HG02588 (cell line): ENCODE data around the gene MIS12.

Source experiments
- ATAC-seq: cut with Tn5 transposase; IDR thresholded peaks from one replicate; pipeline ENCODE4 v1.9.1; 2021; ENCODE audit warnings: mild to moderate bottlenecking, moderate library complexity; ENCODE audit not compliant: unreplicated experiment

MIS12 gene

GRCh38 chr17:5499476-5500231, 13.3 kb downstream of the MIS12 start:
- no peak for ATAC-seq

- ATAC-seq = no peak
Observed at GRCh38 chr17:5500247-5500588, 13.9 kb downstream of the MIS12 start.

GRCh38 chr17:5500589-5501391, 14.4 kb downstream of the MIS12 start:
- peak; percentile 47 for ATAC-seq

GRCh38 chr17:5501685-5502084, 15.3 kb downstream of the MIS12 start:
- no peak for ATAC-seq

GRCh38 chr17:5502552-5502951, 16.2 kb downstream of the MIS12 start:
- no peak for ATAC-seq

- no peak for ATAC-seq
Observed at GRCh38 chr17:5506307-5506706, 19.9 kb downstream of the MIS12 start.

GRCh38 chr17:5508810-5509209, 22.4 kb downstream of the MIS12 start:
- no peak for ATAC-seq

GRCh38 chr17:5509482-5509881, 23.1 kb downstream of the MIS12 start:
- no peak for ATAC-seq

GRCh38 chr17:5510771-5511170, 24.4 kb downstream of the MIS12 start:
- ATAC-seq = no peak

- no peak for ATAC-seq
Observed at GRCh38 chr17:5511401-5512225, 25.2 kb downstream of the MIS12 start.

GRCh38 chr17:5513628-5514027, 27.3 kb downstream of the MIS12 start:
- no peak for ATAC-seq

- no peak for ATAC-seq
Observed at GRCh38 chr17:5514976-5515375, 28.6 kb downstream of the MIS12 start.

- no peak for ATAC-seq
Observed at GRCh38 chr17:5516060-5516792, 29.9 kb downstream of the MIS12 start.

- ATAC-seq = no peak
Observed at GRCh38 chr17:5522476-5522875, 36.1 kb downstream of the MIS12 start.

- ATAC-seq = no peak
Observed at GRCh38 chr17:5523249-5523648, 36.9 kb downstream of the MIS12 start.

GRCh38 chr17:5526821-5527598, 40.6 kb downstream of the MIS12 start:
- ATAC-seq = no peak

- ATAC-seq = no peak
Observed at GRCh38 chr17:5527601-5528250, 41.4 kb downstream of the MIS12 start.

- ATAC-seq = no peak
Observed at GRCh38 chr17:5530265-5531084, 44.1 kb downstream of the MIS12 start.

- no peak for ATAC-seq
Observed at GRCh38 chr17:5531085-5531418, 44.7 kb downstream of the MIS12 start.
